ENCODE results near the gene MYL5. TPM values are rescaled to one million over a fixed set of nuclear protein-coding genes. Genes with fewer than 3 reads are reported as not detected.

Gene MYL5
- total RNA-seq, 1 donor, result 9.1 TPM

DNA sequence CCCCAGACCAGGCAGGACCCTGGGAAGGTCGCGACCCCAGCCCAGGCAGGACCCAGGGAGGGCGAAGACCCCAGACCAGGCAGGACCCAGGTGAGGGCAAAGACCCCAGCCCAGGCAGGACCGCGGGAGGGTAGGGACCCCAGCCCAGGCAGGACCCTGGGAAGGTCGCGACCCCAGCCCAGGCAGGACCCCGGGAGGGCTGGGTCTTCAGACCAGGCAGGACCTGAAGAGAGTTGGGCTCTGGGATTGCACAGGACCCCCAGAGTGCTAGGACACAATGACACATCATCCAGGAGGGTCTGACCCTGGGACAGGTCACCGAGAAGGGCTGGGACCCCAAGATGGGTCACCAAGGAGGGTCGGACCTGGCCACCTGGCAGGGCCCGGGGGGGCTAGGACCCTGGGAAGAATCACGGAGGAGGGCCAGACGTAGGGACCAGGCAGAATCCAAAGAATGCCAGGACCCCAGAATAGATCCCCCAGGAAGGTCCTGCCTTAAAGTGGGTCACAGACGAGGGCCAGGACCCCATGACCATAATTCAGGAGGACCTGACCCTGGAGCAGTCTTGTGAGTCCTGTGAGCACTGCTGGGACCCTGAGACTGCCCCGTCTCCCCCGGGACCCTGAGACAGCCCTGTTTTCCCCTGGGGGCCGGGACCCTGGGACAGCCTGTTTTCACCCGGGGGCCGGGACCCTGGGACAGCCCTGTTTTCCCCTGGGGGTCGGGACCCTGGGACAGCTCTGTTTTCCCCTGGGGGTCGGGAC, 32.7 kb downstream of the MYL5 start:
- no peak for DNase-seq (ENCODE audit: low read depth)
- peak overlapping the region; percentile 87 for H3K4me3 ChIP-seq (ENCODE audit: low read depth, low read length)
- TF ChIP-seq, protein P1, sequence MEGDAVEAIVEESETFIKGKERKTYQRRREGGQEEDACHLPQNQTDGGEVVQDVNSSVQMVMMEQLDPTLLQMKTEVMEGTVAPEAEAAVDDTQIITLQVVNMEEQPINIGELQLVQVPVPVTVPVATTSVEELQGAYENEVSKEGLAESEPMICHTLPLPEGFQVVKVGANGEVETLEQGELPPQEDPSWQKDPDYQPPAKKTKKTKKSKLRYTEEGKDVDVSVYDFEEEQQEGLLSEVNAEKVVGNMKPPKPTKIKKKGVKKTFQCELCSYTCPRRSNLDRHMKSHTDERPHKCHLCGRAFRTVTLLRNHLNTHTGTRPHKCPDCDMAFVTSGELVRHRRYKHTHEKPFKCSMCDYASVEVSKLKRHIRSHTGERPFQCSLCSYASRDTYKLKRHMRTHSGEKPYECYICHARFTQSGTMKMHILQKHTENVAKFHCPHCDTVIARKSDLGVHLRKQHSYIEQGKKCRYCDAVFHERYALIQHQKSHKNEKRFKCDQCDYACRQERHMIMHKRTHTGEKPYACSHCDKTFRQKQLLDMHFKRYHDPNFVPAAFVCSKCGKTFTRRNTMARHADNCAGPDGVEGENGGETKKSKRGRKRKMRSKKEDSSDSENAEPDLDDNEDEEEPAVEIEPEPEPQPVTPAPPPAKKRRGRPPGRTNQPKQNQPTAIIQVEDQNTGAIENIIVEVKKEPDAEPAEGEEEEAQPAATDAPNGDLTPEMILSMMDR (IDR thresholded peaks at IDR 0.05; ENCODE audit: insufficient read depth, low read depth, low read length), result no peak

DNA sequence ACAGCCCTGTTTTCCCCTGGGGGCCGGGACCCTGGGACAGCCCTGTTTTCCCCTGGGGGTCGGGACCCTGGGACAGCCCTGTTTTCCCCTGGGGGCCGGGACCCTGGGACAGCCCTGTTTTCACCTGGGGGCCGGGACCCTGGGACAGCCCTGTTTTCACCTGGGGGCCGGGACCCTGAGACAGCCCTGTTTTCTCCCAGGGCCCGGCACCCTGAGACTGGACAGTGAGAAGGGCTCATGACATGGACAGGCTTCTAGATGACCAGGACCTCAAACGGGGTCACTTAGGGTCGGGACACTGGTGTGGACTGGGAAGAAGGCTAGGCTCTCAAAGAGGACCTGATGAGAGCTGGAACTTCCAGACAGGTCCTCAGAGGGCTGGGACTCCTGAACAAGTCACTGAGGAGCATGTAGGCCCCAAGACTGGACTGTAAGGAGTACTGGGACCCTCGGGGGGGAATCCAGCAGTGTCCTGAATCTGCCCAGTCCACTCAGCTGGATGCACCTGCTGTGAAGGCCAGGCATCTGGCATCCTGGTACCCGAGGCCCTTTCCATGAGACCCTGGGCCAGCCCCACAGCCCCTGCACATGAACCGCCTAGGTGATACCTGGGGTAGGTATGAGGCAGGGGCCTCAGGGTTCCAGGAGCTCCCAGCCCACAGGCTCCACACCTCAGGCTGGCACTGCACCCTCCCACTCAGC, 33.7 kb downstream of the MYL5 start:
- TF ChIP-seq, protein P1 (IDR thresholded peaks at IDR 0.05; ENCODE audit: insufficient read depth, low read depth, low read length), result no peak
- peak overlapping the region; percentile 21 for H3K4me3 ChIP-seq (ENCODE audit: low read depth, low read length)

DNA sequence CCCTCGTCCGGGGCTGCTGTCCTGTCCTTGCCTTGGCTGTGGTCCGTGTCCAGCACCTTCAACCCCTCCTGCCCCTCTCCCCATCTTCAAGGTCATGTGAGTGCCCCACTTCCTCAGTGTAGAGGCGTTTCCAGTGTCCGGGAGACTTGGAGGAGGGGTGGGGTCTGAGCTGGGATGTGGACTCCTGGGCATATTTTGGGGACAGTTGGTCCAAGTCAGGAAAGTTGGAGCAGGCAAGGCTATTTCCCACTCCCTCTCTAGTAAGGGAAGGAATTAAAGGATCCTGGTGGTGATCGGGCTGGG, 34.2 kb downstream of the MYL5 start:
- peak overlapping the region; percentile 6 for H3K4me3 ChIP-seq (ENCODE audit: low read depth, low read length)

More for the DNA sequence above, 33.7 kb downstream of the MYL5 start:
- DNase-seq (ENCODE audit: low read depth), result no peak

DNA sequence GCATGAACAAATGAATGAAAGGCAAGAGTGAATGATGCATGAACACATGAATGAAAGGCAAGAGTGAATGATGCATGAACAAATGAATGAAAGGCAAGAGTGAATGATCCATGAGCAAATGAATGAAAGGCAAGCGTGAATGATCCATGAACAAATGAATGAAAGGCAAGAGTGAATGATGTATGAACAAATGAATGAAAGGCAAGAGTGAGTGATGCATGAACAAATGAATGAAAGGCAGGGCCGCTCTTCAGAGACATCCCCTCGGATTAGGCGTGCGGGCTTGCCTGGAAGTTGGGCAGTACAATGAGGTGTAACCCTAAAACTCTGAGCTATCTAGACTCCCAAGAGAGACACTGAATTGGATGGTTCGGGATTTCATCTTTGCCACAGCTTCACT, 35.0 kb downstream of the MYL5 start:
- no peak overlapping the region for H3K4me3 ChIP-seq (ENCODE audit: low read depth, low read length)
- TF ChIP-seq, protein P1 (IDR thresholded peaks at IDR 0.05; ENCODE audit: insufficient read depth, low read depth, low read length), result no peak
- DNase-seq (ENCODE audit: low read depth), result no peak

More for the DNA sequence above, 34.2 kb downstream of the MYL5 start:
- no peak for DNase-seq (ENCODE audit: low read depth)
- TF ChIP-seq, protein P1 (IDR thresholded peaks at IDR 0.05; ENCODE audit: insufficient read depth, low read depth, low read length), result no peak

DNA sequence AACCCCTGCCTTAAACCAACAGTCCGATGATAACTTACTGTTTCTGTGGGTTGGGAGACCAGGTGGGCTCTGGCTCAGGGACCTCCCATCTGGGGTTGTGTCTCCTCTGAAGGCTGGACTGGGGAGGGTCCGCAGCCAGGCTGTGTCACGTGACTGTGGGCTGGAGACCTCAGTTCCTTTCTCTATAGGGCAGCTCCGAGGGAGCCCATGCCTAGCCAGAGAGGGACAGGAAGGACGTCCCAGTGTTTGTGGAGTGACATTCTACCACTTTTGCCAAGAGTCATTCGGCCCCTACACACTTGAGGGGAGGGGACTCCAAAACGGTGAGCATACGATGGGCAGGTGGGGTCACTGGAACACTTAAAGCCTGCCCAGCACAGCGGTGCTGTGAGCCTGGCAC, 35.8 kb downstream of the MYL5 start:
- TF ChIP-seq, protein P1 (IDR thresholded peaks at IDR 0.05; ENCODE audit: insufficient read depth, low read depth, low read length), result no peak
- H3K4me3 ChIP-seq (ENCODE audit: low read depth, low read length), result no peak overlapping the region
- DNase-seq (ENCODE audit: low read depth), result no peak

DNA sequence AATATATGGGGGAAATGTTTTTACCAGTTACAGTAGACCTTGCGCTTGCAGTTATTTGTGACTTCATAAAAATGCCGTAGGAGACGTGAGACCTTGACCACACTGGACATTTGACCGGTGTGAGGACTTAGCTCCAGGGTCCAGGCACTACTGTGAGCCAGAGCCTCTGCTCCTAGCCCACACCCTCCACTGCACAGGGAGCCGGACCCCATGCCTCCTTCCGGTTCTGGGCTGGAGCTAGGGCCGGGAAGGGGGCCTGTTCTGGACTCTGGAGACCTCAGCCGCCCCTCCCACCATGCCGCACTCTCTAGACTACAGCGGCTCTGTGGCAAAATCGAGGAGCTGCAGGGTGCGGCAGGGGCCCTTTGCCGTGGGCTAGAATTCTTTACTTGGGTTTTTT, 36.6 kb downstream of the MYL5 start:
- TF ChIP-seq, protein P1 (IDR thresholded peaks at IDR 0.05; ENCODE audit: insufficient read depth, low read depth, low read length), result no peak
- no peak for DNase-seq (ENCODE audit: low read depth)
- H3K4me3 ChIP-seq (ENCODE audit: low read depth, low read length), result no peak overlapping the region

All from fibroblast of villous mesenchyme (primary cell).